ENCODE measurements around the gene ZACN. TPM values are rescaled to one million over a fixed set of nuclear protein-coding genes. Genes with fewer than 3 reads are reported as not detected.

ZACN gene
- polyA plus RNA-seq, 1 of the 3 experiments (the other 2 are of a cell fraction): not detected

- Histone ChIP-seq H3K9me2 (no peaks in the 10 kb centered on the region), H3K4me1 (ENCODE audit: control insufficient read depth in 1 of 2, insufficient read depth in 2 of 2, low read depth in 1 of 2, low read length in 1 of 2) (no peaks in the 10 kb centered on the region), H3K27me3 (ENCODE audit: insufficient read depth) (no peaks in the 10 kb centered on the region), H3K27ac (ENCODE audit: low read depth in 2 of 2, low read length in 1 of 2) (no peak overlapping the region), H3K4me2 (no peak overlapping the region), H3K9ac (no peak overlapping the region), H3K36me3 (replicated peaks in 1 of 2; ENCODE audit: control insufficient read depth in 1 of 2, insufficient read depth in 2 of 2, low read length in 1 of 2) (peaks cover 33 to 93% of the 10 kb centered on the region in 2 experiments), H3K9me3 (no peaks in the 10 kb centered on the region), H2AFZ (ENCODE audit: low read depth) (no peak overlapping the region), H4K20me1 (ENCODE audit: insufficient read depth) (no peaks in the 10 kb centered on the region), H3K4me3 (ENCODE audit: low read depth in 2 of 2, low read length in 1 of 2) (no peak overlapping the region), H3F3A (replicated peaks; ENCODE audit: insufficient read depth) (peaks cover 5% of the 10 kb centered on the region), H3K79me2 (ENCODE audit: insufficient read depth) (no peaks in the 10 kb centered on the region)
- ChIA-PET CTCF (interaction anchor here (1.0 to 3.2 kb wide), 4 partner anchors 8 to 87 kb away, joined by 3 to 10 read pairs (median 4); partner anchors contain the start of genes CDK3, GALR2 and ZACN), POLR2A (no interaction called here)
- 91% methylated on average over 11 of the region's 11 CpGs for WGBS (ENCODE audit: low lambda C conversion rate)
- peak; percentile 21 for DNase-seq
- TF ChIP-seq ZBTB33 (IDR thresholded peaks at IDR 0.05; ENCODE audit: borderline replicate concordance, low read depth) (no peak), MAX (IDR thresholded peaks at IDR 0.05; ENCODE audit: low read depth) (no peak), USF2 (IDR thresholded peaks at IDR 0.05; ENCODE audit: borderline replicate concordance, low read depth, low read length) (no peak), EZH2phosphoT487 (IDR thresholded peaks at IDR 0.05; ENCODE audit: borderline replicate concordance, low read depth) (no peak)
Measured at GRCh38 chr17:76087531-76087930, 8.5 kb downstream of the ZACN start.

GRCh38 chr17:76088041-76088867, 9.3 kb downstream of the ZACN start:
- no peaks in the 10 kb centered on the region for H3K9me3 ChIP-seq
- H3K4me1 ChIP-seq (ENCODE audit: control insufficient read depth in 1 of 2, insufficient read depth in 2 of 2, low read depth in 1 of 2, low read length in 1 of 2): no peaks in the 10 kb centered on the region
- no peak overlapping the region for H3K27ac ChIP-seq (ENCODE audit: low read depth in 2 of 2, low read length in 1 of 2)
- peak; percentile 64 for DNase-seq
- no peaks in the 10 kb centered on the region for H3K27me3 ChIP-seq (ENCODE audit: insufficient read depth)
- 87% methylated on average over 21 of the region's 25 CpGs for WGBS (ENCODE audit: low lambda C conversion rate)
- no peak overlapping the region for H2AFZ ChIP-seq (ENCODE audit: low read depth)
- no peaks in the 10 kb centered on the region for H3K79me2 ChIP-seq (ENCODE audit: insufficient read depth)
- TF ChIP-seq NRF1 (IDR thresholded peaks at IDR 0.05; ENCODE audit: low read depth, low read length): no peak
- no peak for TF ChIP-seq SIN3A (IDR thresholded peaks at IDR 0.05; ENCODE audit: borderline replicate concordance, low read depth, low read length)
- TF ChIP-seq USF2 (IDR thresholded peaks at IDR 0.05; ENCODE audit: borderline replicate concordance, low read depth, low read length): no peak
- TF ChIP-seq CTCF (IDR thresholded peaks at IDR 0.05): 0 out of 2 replicates have a peak, but pooled peaks have one; percentile 14
- H3K9me2 ChIP-seq: no peaks in the 10 kb centered on the region
- H3K4me2 ChIP-seq: no peak overlapping the region
- H3K9ac ChIP-seq: no peak overlapping the region
- ChIA-PET POLR2A (interaction anchor here (1.4 kb wide), 1 partner anchor 8 kb away, joined by 8 read pairs; no protein-coding TSS in a partner anchor), CTCF (interaction anchor here (0.7 to 3.2 kb wide), 8 partner anchors 8 to 183 kb away, joined by 3 to 10 read pairs (median 3); partner anchors contain the start of genes GALR2, MRPL38 and ZACN)
- H4K20me1 ChIP-seq (ENCODE audit: insufficient read depth): no peaks in the 10 kb centered on the region
- H3K36me3 ChIP-seq (replicated peaks in 1 of 2; ENCODE audit: control insufficient read depth in 1 of 2, insufficient read depth in 2 of 2, low read length in 1 of 2): peaks cover 36 to 96% of the 10 kb centered on the region in 2 experiments
- no peak overlapping the region for H3K4me3 ChIP-seq (ENCODE audit: low read depth in 2 of 2, low read length in 1 of 2)
- peaks cover 5% of the 10 kb centered on the region for H3F3A ChIP-seq (replicated peaks; ENCODE audit: insufficient read depth)
